ENCODE data around the gene GPR146.
A peak's percentile ranks its signal among the peaks of the same experiment; 100 is the strongest.

Gene GPR146

GRCh38 chr7:1045069-1046063 is 1.0 kb downstream of the GPR146 start:
- Histone ChIP-seq H3K79me2 (ENCODE audit: insufficient read depth, low read length) (no peaks in the 10 kb centered on the region), H3K36me3 (ENCODE audit: low read length) (no peaks in the 10 kb centered on the region), H3K9me2 (replicated peaks; ENCODE audit: insufficient read depth, low read length) (no peaks in the 10 kb centered on the region), H3K27me3 (ENCODE audit: low read length) (no peaks in the 10 kb centered on the region), H3K4me3 (ENCODE audit: insufficient read depth, low read length, poor library complexity, severe bottlenecking) (peak overlapping the region; percentile 52), H3K9me3 (ENCODE audit: insufficient read depth, low read length) (no peaks in the 10 kb centered on the region), H2AFZ (ENCODE audit: low read depth, low read length, severe bottlenecking) (no peak overlapping the region), H3K9ac (ENCODE audit: low read length) (peak overlapping the region; percentile 48), H3K27ac (ENCODE audit: low read depth, low read length) (no peak overlapping the region), H3F3A (ENCODE audit: insufficient read depth) (no peaks in the 10 kb centered on the region), H3K4me2 (ENCODE audit: low read depth, low read length, poor library complexity, severe bottlenecking) (peak overlapping the region; percentile 76), H4K20me1 (ENCODE audit: low read depth, low read length) (0 out of 2 replicates have a peak, but pooled peaks cover 4% of the 10 kb centered on the region)
- TF ChIP-seq EZH2phosphoT487 (conservative IDR thresholded peaks at IDR 0.05; ENCODE audit: low read length) = no peak
- TF ChIP-seq CTCF (IDR thresholded peaks at IDR 0.05; ENCODE audit: insufficient read depth, low read length, poor library complexity, severe bottlenecking) = no peak

- H3F3A ChIP-seq (ENCODE audit: insufficient read depth) = no peaks in the 10 kb centered on the region
- no peaks in the 10 kb centered on the region for H3K27me3 ChIP-seq (ENCODE audit: low read length)
- no peak overlapping the region for H2AFZ ChIP-seq (ENCODE audit: low read depth, low read length, severe bottlenecking)
- H3K4me3 ChIP-seq (ENCODE audit: insufficient read depth, low read length, poor library complexity, severe bottlenecking) = no peak overlapping the region
- no peaks in the 10 kb centered on the region for H3K9me3 ChIP-seq (ENCODE audit: insufficient read depth, low read length)
- H3K9ac ChIP-seq (ENCODE audit: low read length) = no peak overlapping the region
- no peaks in the 10 kb centered on the region for H3K79me2 ChIP-seq (ENCODE audit: insufficient read depth, low read length)
- no peak overlapping the region for H3K27ac ChIP-seq (ENCODE audit: low read depth, low read length)
- H3K4me2 ChIP-seq (ENCODE audit: low read depth, low read length, poor library complexity, severe bottlenecking) = no peak overlapping the region
- 0 out of 2 replicates have a peak, but pooled peaks cover 4% of the 10 kb centered on the region for H4K20me1 ChIP-seq (ENCODE audit: low read depth, low read length)
- no peaks in the 10 kb centered on the region for H3K9me2 ChIP-seq (replicated peaks; ENCODE audit: insufficient read depth, low read length)
- no peaks in the 10 kb centered on the region for H3K36me3 ChIP-seq (ENCODE audit: low read length)
- TF ChIP-seq CTCF (IDR thresholded peaks at IDR 0.05; ENCODE audit: insufficient read depth, low read length, poor library complexity, severe bottlenecking) (no peak), EZH2phosphoT487 (conservative IDR thresholded peaks at IDR 0.05; ENCODE audit: low read length) (no peak)
Observed at GRCh38 chr7:1046722-1047679, 2.7 kb downstream of the GPR146 start.

- H3K36me3 ChIP-seq (ENCODE audit: low read length) = no peaks in the 10 kb centered on the region
- no peak overlapping the region for H3K27ac ChIP-seq (ENCODE audit: low read depth, low read length)
- H3K4me3 ChIP-seq (ENCODE audit: insufficient read depth, low read length, poor library complexity, severe bottlenecking) = no peak overlapping the region
- H3F3A ChIP-seq (ENCODE audit: insufficient read depth) = no peaks in the 10 kb centered on the region
- no peak overlapping the region for H2AFZ ChIP-seq (ENCODE audit: low read depth, low read length, severe bottlenecking)
- 0 out of 2 replicates have a peak, but pooled peaks cover 4% of the 10 kb centered on the region for H4K20me1 ChIP-seq (ENCODE audit: low read depth, low read length)
- no peak for TF ChIP-seq EZH2phosphoT487 (conservative IDR thresholded peaks at IDR 0.05; ENCODE audit: low read length)
- no peak for TF ChIP-seq CTCF (IDR thresholded peaks at IDR 0.05; ENCODE audit: insufficient read depth, low read length, poor library complexity, severe bottlenecking)
- H3K9me2 ChIP-seq (replicated peaks; ENCODE audit: insufficient read depth, low read length) = no peaks in the 10 kb centered on the region
- no peak overlapping the region for H3K4me2 ChIP-seq (ENCODE audit: low read depth, low read length, poor library complexity, severe bottlenecking)
- no peaks in the 10 kb centered on the region for H3K9me3 ChIP-seq (ENCODE audit: insufficient read depth, low read length)
- H3K9ac ChIP-seq (ENCODE audit: low read length) = no peak overlapping the region
- no peaks in the 10 kb centered on the region for H3K27me3 ChIP-seq (ENCODE audit: low read length)
- no peaks in the 10 kb centered on the region for H3K79me2 ChIP-seq (ENCODE audit: insufficient read depth, low read length)
Observed at GRCh38 chr7:1049006-1049741, 4.8 kb downstream of the GPR146 start.
